Measurements from ENCODE around the gene FMNL2. TPM values are rescaled to one million over a fixed set of nuclear protein-coding genes. Genes with fewer than 3 reads are reported as not detected.

The FMNL2 gene
- polyA plus RNA-seq, 1 donor from 2014 or later: 86.5 TPM

- no peaks in the 10 kb centered on the region for H3K27me3 ChIP-seq (ENCODE audit: insufficient read depth, low read depth, low read length)
- H3K79me2 ChIP-seq (replicated peaks; ENCODE audit: insufficient read depth, low read length): peaks cover 36% of the 10 kb centered on the region
- no peak overlapping the region for H3K9ac ChIP-seq (ENCODE audit: low read length)
- no peak overlapping the region for H3K4me2 ChIP-seq (ENCODE audit: low read length)
- no peaks in the 10 kb centered on the region for H3K9me3 ChIP-seq (ENCODE audit: low read length)
- H3F3A ChIP-seq (ENCODE audit: insufficient read depth, low read length, poor library complexity, severe bottlenecking): no peaks in the 10 kb centered on the region
- no peak overlapping the region for H2AFZ ChIP-seq (ENCODE audit: low read depth, low read length)
- H3K27ac ChIP-seq (ENCODE audit: low read length): no peak overlapping the region
- no peak for TF ChIP-seq RAD21 (conservative IDR thresholded peaks at IDR 0.05)
- TF ChIP-seq SMC3 (conservative IDR thresholded peaks at IDR 0.05; ENCODE audit: poor library complexity): no peak
- no peak for TF ChIP-seq POLR2AphosphoS5 (IDR thresholded peaks at IDR 0.05)
- TF ChIP-seq EZH2 (IDR thresholded peaks at IDR 0.05; ENCODE audit: borderline replicate concordance, insufficient read depth, low read length, poor library complexity, severe bottlenecking): no peak
- no peak for TF ChIP-seq EP300 (conservative IDR thresholded peaks at IDR 0.05; ENCODE audit: poor library complexity, severe bottlenecking)
- no peak for TF ChIP-seq TAF1 (IDR thresholded peaks at IDR 0.05; ENCODE audit: low read depth)
- TF ChIP-seq CTCF (IDR thresholded peaks at IDR 0.05; ENCODE audit: poor library complexity, severe bottlenecking): no peak
- TF ChIP-seq REST (IDR thresholded peaks at IDR 0.05; ENCODE audit: borderline replicate concordance): no peak
- no peak for TF ChIP-seq MXI1 (conservative IDR thresholded peaks at IDR 0.05; ENCODE audit: poor library complexity, severe bottlenecking)
- no peaks in the 10 kb centered on the region for H3K9me2 ChIP-seq (ENCODE audit: insufficient read depth, low read length)
- no peaks in the 10 kb centered on the region for H4K20me1 ChIP-seq (ENCODE audit: insufficient read depth)
- H3K36me3 ChIP-seq (ENCODE audit: insufficient read depth, low read length): no peaks in the 10 kb centered on the region
- H3K4me3 ChIP-seq (ENCODE audit: low read length): no peak overlapping the region
Measured at GRCh38 chr2:152383702-152384101, 48.7 kb downstream of the FMNL2 start.

GRCh38 chr2:152384992-152385391 lies 50.0 kb downstream of the FMNL2 start:
- H3K9me2 ChIP-seq (ENCODE audit: insufficient read depth, low read length): no peaks in the 10 kb centered on the region
- H3K9ac ChIP-seq (ENCODE audit: low read length): no peak overlapping the region
- H4K20me1 ChIP-seq (ENCODE audit: insufficient read depth): no peaks in the 10 kb centered on the region
- H3K79me2 ChIP-seq (replicated peaks; ENCODE audit: insufficient read depth, low read length): peaks cover 25% of the 10 kb centered on the region
- H3K9me3 ChIP-seq (ENCODE audit: low read length): no peaks in the 10 kb centered on the region
- no peaks in the 10 kb centered on the region for H3K36me3 ChIP-seq (ENCODE audit: insufficient read depth, low read length)
- H3K4me2 ChIP-seq (ENCODE audit: low read length): no peak overlapping the region
- no peak overlapping the region for H2AFZ ChIP-seq (ENCODE audit: low read depth, low read length)
- TF ChIP-seq CTCF (IDR thresholded peaks at IDR 0.05; ENCODE audit: poor library complexity, severe bottlenecking) (no peak), EP300 (conservative IDR thresholded peaks at IDR 0.05; ENCODE audit: poor library complexity, severe bottlenecking) (no peak), EZH2 (IDR thresholded peaks at IDR 0.05; ENCODE audit: borderline replicate concordance, insufficient read depth, low read length, poor library complexity, severe bottlenecking) (no peak), TAF1 (IDR thresholded peaks at IDR 0.05; ENCODE audit: low read depth) (no peak), RAD21 (conservative IDR thresholded peaks at IDR 0.05) (no peak), POLR2AphosphoS5 (IDR thresholded peaks at IDR 0.05) (no peak), SMC3 (conservative IDR thresholded peaks at IDR 0.05; ENCODE audit: poor library complexity) (no peak), REST (IDR thresholded peaks at IDR 0.05; ENCODE audit: borderline replicate concordance) (no peak), MXI1 (conservative IDR thresholded peaks at IDR 0.05; ENCODE audit: poor library complexity, severe bottlenecking) (no peak)
- no peaks in the 10 kb centered on the region for H3F3A ChIP-seq (ENCODE audit: insufficient read depth, low read length, poor library complexity, severe bottlenecking)
- H3K4me3 ChIP-seq (ENCODE audit: low read length): no peak overlapping the region
- H3K27me3 ChIP-seq (ENCODE audit: insufficient read depth, low read depth, low read length): no peaks in the 10 kb centered on the region
- H3K27ac ChIP-seq (ENCODE audit: low read length): no peak overlapping the region
